ENCODE measurements around the gene PHOX2B.

Gene PHOX2B

GRCh38 chr4:41696763-41697162, 51.8 kb downstream of the PHOX2B start:
- no peak for TF ChIP-seq CTCF (IDR thresholded peaks at IDR 0.05)
- peaks cover 42% of the 10 kb centered on the region for H3K27me3 Mint-ChIP-seq (ENCODE audit: low read depth, poor library complexity)
- no peaks in the 10 kb centered on the region for H3K9me3 Mint-ChIP-seq
- H3K4me1 Mint-ChIP-seq: peaks cover 5% of the 10 kb centered on the region
- no peak overlapping the region for H3K27ac Mint-ChIP-seq
- H3K4me3 Mint-ChIP-seq: no peak overlapping the region
- DNase-seq: no peak
- H3K36me3 Mint-ChIP-seq (ENCODE audit: low read depth): peaks cover 4% of the 10 kb centered on the region

- TF ChIP-seq CTCF (IDR thresholded peaks at IDR 0.05): no peak
- H3K36me3 Mint-ChIP-seq (ENCODE audit: low read depth): peaks cover 4% of the 10 kb centered on the region
- H3K4me1 Mint-ChIP-seq: peaks cover 5% of the 10 kb centered on the region
Measured at GRCh38 chr4:41696131-41696530, 52.4 kb downstream of the PHOX2B start.

More at GRCh38 chr4:41696131-41696530, 52.4 kb downstream of the PHOX2B start:
- no peaks in the 10 kb centered on the region for H3K9me3 Mint-ChIP-seq
- H3K27me3 Mint-ChIP-seq (ENCODE audit: low read depth, poor library complexity): peaks cover 36% of the 10 kb centered on the region
- no peak for DNase-seq
- no peak overlapping the region for H3K27ac Mint-ChIP-seq
- H3K4me3 Mint-ChIP-seq: no peak overlapping the region

Data from nephron progenitor cell (in vitro differentiated cells).